ENCODE data around the gene HIRA.

GRCh38 chr22:19477321-19478044 lies 46.0 kb upstream of the HIRA start:
- TF ChIP-seq EZH2phosphoT487 (IDR thresholded peaks at IDR 0.05; ENCODE audit: borderline replicate concordance, low read length) (no peak), CTCF (IDR thresholded peaks at IDR 0.05; ENCODE audit: low read depth, low read length, poor library complexity, severe bottlenecking) (peak; percentile 39)

Data from DOHH2 (cell line).